ENCODE results near the gene GOLGA3. TPM values are rescaled to one million over a fixed set of nuclear protein-coding genes. Genes with fewer than 3 reads are reported as not detected.

GOLGA3 gene
- total RNA-seq, 1 donor from 2014 or later: 33.0 TPM

DNA sequence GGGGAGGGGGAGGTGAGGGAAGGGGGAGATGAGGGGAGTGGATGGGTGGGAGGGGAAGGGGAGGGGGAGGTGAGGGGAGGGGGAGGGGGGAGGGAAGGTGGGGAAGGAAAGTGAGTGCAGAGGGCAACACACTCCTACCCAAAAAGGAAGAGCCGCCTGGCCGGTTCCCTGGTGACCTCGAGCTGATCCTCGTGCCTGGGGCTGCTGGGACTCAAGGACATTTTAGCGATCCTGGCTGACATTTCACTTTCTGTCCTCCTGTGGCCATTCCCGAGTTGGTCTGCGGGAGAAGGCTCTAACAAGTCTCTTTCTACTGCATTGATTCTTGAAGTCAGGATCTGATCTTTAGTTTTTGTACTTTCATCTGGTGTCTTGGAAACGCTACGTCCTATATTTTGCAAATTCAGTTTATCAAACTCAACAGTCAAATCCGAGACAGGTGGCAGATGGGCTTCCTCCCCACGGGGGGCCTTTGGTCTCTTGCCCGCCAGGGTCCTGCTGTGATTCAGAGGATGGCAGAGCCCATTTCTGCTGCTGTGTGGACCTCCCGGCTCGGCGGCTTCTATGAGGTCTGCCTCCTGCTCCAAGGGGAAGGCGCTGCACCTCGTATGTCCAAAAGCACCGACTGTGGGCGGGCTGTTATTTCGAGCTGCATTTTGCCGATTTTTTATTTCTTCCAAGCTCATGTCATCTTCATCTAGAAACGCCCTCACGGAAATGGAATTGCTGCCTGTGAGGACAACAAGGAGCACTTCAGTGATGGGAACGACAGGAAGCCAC is 98.9 kb downstream of the GOLGA3 start:
- H3K36me3 ChIP-seq: peaks cover 87% of the 10 kb centered on the region
- DNase-seq: no peak
- no peak overlapping the region for H3K4me3 ChIP-seq
- no peak overlapping the region for H3K27ac ChIP-seq (replicated peaks)
- no peaks in the 10 kb centered on the region for H3K9me3 ChIP-seq (replicated peaks)
- TF ChIP-seq, protein P1, sequence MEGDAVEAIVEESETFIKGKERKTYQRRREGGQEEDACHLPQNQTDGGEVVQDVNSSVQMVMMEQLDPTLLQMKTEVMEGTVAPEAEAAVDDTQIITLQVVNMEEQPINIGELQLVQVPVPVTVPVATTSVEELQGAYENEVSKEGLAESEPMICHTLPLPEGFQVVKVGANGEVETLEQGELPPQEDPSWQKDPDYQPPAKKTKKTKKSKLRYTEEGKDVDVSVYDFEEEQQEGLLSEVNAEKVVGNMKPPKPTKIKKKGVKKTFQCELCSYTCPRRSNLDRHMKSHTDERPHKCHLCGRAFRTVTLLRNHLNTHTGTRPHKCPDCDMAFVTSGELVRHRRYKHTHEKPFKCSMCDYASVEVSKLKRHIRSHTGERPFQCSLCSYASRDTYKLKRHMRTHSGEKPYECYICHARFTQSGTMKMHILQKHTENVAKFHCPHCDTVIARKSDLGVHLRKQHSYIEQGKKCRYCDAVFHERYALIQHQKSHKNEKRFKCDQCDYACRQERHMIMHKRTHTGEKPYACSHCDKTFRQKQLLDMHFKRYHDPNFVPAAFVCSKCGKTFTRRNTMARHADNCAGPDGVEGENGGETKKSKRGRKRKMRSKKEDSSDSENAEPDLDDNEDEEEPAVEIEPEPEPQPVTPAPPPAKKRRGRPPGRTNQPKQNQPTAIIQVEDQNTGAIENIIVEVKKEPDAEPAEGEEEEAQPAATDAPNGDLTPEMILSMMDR (IDR thresholded peaks at IDR 0.05; ENCODE audit: borderline replicate concordance): no peak
- no peaks in the 10 kb centered on the region for H3K27me3 ChIP-seq (ENCODE audit: low read depth)
- intact Hi-C loops (cut with micrococcal nuclease): no loop called here
- H3K4me1 ChIP-seq: no peaks in the 10 kb centered on the region

DNA sequence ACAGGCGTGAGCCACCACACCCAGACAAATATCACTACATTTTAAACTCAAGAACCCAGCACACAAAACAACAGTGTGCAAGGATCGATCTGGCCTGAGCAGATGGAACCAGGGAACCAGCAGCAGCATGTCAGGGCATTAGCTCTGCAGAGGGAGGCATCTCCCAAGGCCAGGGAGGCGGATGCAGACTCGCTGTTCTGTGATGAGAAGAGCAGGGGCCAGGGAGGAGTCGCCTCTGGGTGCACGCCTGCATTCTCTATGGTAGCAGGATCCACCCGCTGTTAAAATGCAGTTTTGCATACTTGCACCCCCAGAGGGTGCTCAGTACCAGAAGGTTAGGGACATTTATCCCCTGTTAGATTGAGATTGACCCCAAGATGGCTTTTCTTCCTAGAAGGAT is 100.2 kb downstream of the GOLGA3 start:
- H3K36me3 ChIP-seq: peaks cover 86% of the 10 kb centered on the region
- TF ChIP-seq, protein P1 (IDR thresholded peaks at IDR 0.05; ENCODE audit: borderline replicate concordance): no peak
- intact Hi-C loops (cut with micrococcal nuclease): no loop called here
- H3K27ac ChIP-seq (replicated peaks): no peak overlapping the region
- H3K4me1 ChIP-seq: peaks cover 3% of the 10 kb centered on the region
- no peaks in the 10 kb centered on the region for H3K9me3 ChIP-seq (replicated peaks)
- no peaks in the 10 kb centered on the region for H3K27me3 ChIP-seq (ENCODE audit: low read depth)
- DNase-seq: no peak
- H3K4me3 ChIP-seq: no peak overlapping the region

DNA sequence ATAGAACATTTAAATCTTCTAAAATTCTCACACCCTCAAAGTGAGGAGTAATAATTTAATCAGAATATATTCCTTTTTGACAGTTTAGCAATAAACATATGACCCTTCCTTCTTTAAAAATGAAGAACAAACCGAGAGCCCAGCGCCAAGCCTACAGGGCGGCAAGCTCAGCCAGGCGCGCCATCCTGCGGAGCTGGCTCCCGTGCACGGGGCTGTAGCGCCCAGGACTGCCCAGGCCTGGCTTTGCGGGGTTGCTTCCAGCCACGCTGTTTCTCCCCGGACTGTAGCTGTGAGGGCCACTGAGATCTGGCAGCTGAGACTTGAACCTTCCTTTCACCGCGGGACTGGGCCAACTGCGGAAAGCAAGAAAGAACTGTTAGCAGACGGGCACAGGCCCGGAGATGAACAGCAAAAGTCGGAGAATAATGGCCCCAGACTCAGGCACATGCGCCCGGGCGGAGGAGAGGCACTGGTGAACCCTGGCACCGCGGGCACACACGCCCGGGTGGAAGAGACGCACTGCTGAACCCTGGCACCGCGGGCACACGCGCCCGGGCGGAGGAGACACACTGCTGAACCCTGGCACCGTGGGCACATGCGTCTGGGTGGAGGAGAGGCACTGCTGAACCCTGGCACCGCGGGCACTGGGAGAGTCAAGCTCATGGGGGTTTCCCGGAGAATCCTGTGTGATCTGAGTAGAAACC is 101.4 kb downstream of the GOLGA3 start:
- no peak overlapping the region for H3K27ac ChIP-seq (replicated peaks)
- intact Hi-C loops (cut with micrococcal nuclease): no loop called here

DNA sequence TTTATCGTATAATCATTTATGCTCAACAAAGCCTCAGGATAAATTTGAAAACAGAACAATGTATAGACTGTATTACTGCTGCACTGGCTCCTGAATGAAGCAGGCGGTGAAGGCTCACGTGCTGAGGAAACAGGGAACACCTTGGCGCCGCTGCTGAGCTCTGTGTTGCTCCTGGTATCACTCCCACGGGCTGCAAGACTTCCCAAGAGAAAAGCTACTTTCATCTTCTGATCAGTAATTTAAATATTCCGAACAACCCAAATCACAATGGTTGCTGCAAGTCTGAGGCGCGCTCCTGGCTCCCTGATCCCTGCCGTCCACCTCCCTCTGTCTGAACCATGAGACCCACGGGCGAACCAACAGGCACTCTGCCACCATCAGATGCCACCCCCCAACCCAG is 102.3 kb downstream of the GOLGA3 start:
- no peak overlapping the region for H3K4me3 ChIP-seq
- intact Hi-C loops (cut with micrococcal nuclease): no loop called here
- H3K4me1 ChIP-seq: peaks cover 12% of the 10 kb centered on the region
- no peaks in the 10 kb centered on the region for H3K27me3 ChIP-seq (ENCODE audit: low read depth)
- no peak overlapping the region for H3K27ac ChIP-seq (replicated peaks)
- no peak for DNase-seq
- peaks cover 84% of the 10 kb centered on the region for H3K36me3 ChIP-seq
- TF ChIP-seq, protein P1 (IDR thresholded peaks at IDR 0.05; ENCODE audit: borderline replicate concordance): no peak
- H3K9me3 ChIP-seq (replicated peaks): no peaks in the 10 kb centered on the region

More for the DNA sequence above, 101.4 kb downstream of the GOLGA3 start:
- Histone ChIP-seq H3K27me3 (ENCODE audit: low read depth) (no peaks in the 10 kb centered on the region), H3K9me3 (replicated peaks) (no peaks in the 10 kb centered on the region), H3K4me3 (no peak overlapping the region), H3K36me3 (peaks cover 83% of the 10 kb centered on the region), H3K4me1 (peaks cover 12% of the 10 kb centered on the region)
- no peak for DNase-seq
- TF ChIP-seq, protein P1 (IDR thresholded peaks at IDR 0.05; ENCODE audit: borderline replicate concordance): no peak

DNA sequence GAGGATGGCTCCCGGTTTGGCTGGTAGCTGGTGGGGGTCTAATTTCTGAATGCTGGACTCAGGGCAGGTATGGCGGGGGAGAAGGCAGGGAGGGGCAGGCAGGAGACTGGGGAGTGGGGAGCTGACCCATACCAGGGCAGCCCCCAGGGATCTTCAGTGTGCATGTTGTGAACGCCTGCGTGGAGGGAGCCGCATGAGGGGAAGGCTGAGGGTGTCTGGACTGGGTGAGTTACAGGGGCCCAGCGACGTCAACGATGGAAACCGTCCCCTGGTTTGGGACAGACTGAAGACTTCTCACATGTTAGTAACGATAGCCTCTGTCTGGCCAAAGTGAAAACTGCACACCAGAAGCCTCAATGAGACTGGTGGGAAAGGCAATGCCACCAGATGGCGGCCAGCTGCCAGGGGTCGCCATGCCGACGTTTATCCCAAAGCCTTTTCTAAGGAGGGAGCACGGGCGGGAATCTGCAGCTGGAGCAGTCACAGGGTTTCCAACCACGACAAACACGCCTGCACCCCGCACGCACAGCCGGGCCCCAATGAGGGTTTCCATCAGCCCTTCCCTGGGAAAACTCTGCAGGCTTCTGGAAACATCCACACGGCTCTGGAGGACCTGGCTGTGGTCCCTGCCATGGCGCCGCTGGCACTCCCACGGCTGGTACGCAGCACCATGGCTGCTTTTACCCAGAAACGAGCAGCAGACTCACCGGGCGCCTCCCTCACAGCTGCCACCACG is 104.0 kb downstream of the GOLGA3 start:
- TF ChIP-seq, protein P1 (IDR thresholded peaks at IDR 0.05; ENCODE audit: borderline replicate concordance): no peak
- Histone ChIP-seq H3K9me3 (replicated peaks) (no peaks in the 10 kb centered on the region), H3K4me1 (peaks cover 12% of the 10 kb centered on the region), H3K27ac (replicated peaks) (no peak overlapping the region), H3K36me3 (peaks cover 84% of the 10 kb centered on the region), H3K4me3 (no peak overlapping the region), H3K27me3 (ENCODE audit: low read depth) (no peaks in the 10 kb centered on the region)
- intact Hi-C loops (cut with micrococcal nuclease): no loop called here
- DNase-seq: no peak
